Colonic mucosa (tissue), 4 donors: ENCODE measurements around the gene TMEM198. TPM values are rescaled to one million over a fixed set of nuclear protein-coding genes. Genes with fewer than 3 reads are reported as not detected.

Source experiments
- DNase-seq: peaks from one replicate; pipeline ENCODE4 v3.0.0-alpha.2; 2020
- H3K27ac ChIP-seq: fragments of 200-600 bp; one replicate; pipeline ENCODE4 v1.8.0; 2021
- H3K27me3 ChIP-seq: fragments of 200-600 bp; one replicate; pipeline ENCODE4 v1.8.0; 2021
- H3K36me3 ChIP-seq: fragments of 200-600 bp; one replicate; pipeline ENCODE4 v1.8.0; 2021
- H3K4me1 ChIP-seq: fragments of 200-600 bp; one replicate; pipeline ENCODE4 v1.8.0; 2021; ENCODE audit warnings: mild to moderate bottlenecking
- H3K4me3 ChIP-seq: fragments of 200-600 bp; one replicate; pipeline ENCODE4 v1.8.0; 2021
- H3K9ac ChIP-seq, 2 donors: one replicate each; pipeline ENCODE4 v1.7.0; 2013; ENCODE audit warnings: control low read depth in 2 of 2, low read depth in 2 of 2, low read length in 2 of 2
- H3K9me3 ChIP-seq: fragments of 200-600 bp; one replicate; pipeline ENCODE4 v1.8.0; 2021
- intact Hi-C: fragments of 100-400 bp; cut with DNase I; formaldehyde crosslinking; loops from one replicate; pipeline ENCODE4 v1.14.1; 2022
- total RNA-seq, 2 donors: library from RNA; stranded (reverse); fragmentation: NEBNext Ultra II Directional in 1 of 2; extraction: Animal tissue kit (Norgen Biotek cat#: 25700) in 1 of 2; gene quantifications; one replicate each; pipeline ENCODE4 v1.2.1, GENCODE V29; 2021
- TF ChIP-seq, protein P1 (sequence below): fragments of 200-600 bp; IDR thresholded peaks from one replicate; pipeline ENCODE4 v1.8.0; 2022; ENCODE audit warnings: antibody characterized with exemption, mild to moderate bottlenecking
- donor health status: healthy.
- donor health status: DM: no; HTN: no; CAD: no.
- donor health status: DM: no; HTN: no; CAD: no.

The TMEM198 gene
- total RNA-seq, 2 donors from 2014 or later, result 1.7 to 2.9 TPM

GRCh38 chr2:219573166-219573565, 29.3 kb downstream of the TMEM198 start:
- no peaks in the 10 kb centered on the region for H3K36me3 ChIP-seq
- no peak overlapping the region for H3K4me3 ChIP-seq
- TF ChIP-seq, protein P1, sequence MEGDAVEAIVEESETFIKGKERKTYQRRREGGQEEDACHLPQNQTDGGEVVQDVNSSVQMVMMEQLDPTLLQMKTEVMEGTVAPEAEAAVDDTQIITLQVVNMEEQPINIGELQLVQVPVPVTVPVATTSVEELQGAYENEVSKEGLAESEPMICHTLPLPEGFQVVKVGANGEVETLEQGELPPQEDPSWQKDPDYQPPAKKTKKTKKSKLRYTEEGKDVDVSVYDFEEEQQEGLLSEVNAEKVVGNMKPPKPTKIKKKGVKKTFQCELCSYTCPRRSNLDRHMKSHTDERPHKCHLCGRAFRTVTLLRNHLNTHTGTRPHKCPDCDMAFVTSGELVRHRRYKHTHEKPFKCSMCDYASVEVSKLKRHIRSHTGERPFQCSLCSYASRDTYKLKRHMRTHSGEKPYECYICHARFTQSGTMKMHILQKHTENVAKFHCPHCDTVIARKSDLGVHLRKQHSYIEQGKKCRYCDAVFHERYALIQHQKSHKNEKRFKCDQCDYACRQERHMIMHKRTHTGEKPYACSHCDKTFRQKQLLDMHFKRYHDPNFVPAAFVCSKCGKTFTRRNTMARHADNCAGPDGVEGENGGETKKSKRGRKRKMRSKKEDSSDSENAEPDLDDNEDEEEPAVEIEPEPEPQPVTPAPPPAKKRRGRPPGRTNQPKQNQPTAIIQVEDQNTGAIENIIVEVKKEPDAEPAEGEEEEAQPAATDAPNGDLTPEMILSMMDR, result no peak
- H3K4me1 ChIP-seq, result no peaks in the 10 kb centered on the region
- no peak overlapping the region for H3K27ac ChIP-seq
- peaks cover 8% of the 10 kb centered on the region for H3K27me3 ChIP-seq
- H3K9ac ChIP-seq, result no peak overlapping the region
- no peaks in the 10 kb centered on the region for H3K9me3 ChIP-seq
- intact Hi-C loops, result no loop called here
- DNase-seq, result no peak

GRCh38 chr2:219574484-219575311, 30.9 kb downstream of the TMEM198 start:
- TF ChIP-seq, protein P1, result no peak
- H3K27me3 ChIP-seq, result peaks cover 8% of the 10 kb centered on the region
- intact Hi-C loops, result no loop called here

DNA sequence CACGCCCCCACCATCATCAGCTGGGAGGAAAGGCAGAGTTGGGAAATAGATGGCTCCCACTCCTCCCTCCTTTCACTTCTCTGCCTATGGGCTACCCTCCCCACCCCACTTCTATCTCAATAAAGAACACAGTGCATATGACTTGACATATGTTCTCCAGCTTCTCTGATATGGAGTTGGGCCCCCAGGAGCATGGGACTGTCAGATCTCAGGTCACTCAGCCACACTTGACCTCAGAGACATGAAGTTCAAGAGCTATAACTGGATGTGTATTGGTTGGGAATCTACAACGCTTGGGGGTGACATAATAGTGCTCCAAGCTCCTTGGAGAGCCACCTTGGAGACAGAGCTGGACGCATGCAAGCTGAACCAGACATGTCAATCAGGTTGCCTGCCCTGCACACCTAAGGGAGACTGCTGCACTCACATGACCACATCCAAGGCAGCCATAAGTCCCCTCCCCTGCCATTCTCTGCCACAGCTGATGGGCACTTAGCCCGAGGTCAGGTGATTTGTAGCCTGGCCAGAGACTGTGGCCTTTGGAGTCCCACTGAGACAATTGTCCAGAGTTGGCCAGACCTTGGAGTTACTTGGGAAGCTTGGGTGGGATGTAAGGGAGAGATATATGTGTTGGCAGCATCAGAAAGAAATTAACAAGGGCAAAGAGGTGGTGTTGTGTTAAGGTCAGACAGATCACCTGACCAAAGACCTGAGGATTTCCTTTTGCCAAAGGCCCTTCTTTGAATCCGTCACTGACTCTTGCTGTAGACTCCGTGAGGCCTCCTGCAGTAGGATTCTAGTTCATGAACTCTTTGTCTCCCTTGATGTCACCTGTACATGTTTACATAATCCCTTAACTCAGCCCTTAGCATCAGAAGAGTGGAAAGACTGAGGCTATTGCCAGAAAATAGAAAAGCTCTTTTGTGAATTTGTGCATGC, 32.0 kb downstream of the TMEM198 start:
- Histone ChIP-seq H3K9ac (no peak overlapping the region), H3K27ac (no peak overlapping the region), H3K9me3 (no peaks in the 10 kb centered on the region), H3K4me3 (no peak overlapping the region), H3K36me3 (no peaks in the 10 kb centered on the region), H3K27me3 (peaks cover 8% of the 10 kb centered on the region), H3K4me1 (no peaks in the 10 kb centered on the region)
- intact Hi-C loops, result no loop called here
- TF ChIP-seq, protein P1, result no peak
- DNase-seq, result no peak

More at GRCh38 chr2:219574484-219575311, 30.9 kb downstream of the TMEM198 start:
- Histone ChIP-seq H3K36me3 (no peaks in the 10 kb centered on the region), H3K9me3 (no peaks in the 10 kb centered on the region), H3K4me3 (no peak overlapping the region), H3K4me1 (no peaks in the 10 kb centered on the region), H3K9ac (no peak overlapping the region), H3K27ac (no peak overlapping the region)
- DNase-seq, result no peak

GRCh38 chr2:219576505-219577388, 32.9 kb downstream of the TMEM198 start:
- Histone ChIP-seq H3K9me3 (no peaks in the 10 kb centered on the region), H3K36me3 (no peaks in the 10 kb centered on the region), H3K27me3 (no peaks in the 10 kb centered on the region), H3K4me1 (no peaks in the 10 kb centered on the region), H3K9ac (no peak overlapping the region), H3K4me3 (no peak overlapping the region), H3K27ac (no peak overlapping the region)
- intact Hi-C loops, result no loop called here
- TF ChIP-seq, protein P1, result no peak
- DNase-seq, result no peak
